Thoracic aorta (tissue), 2 donors: ENCODE results near the gene TREH. TPM values are rescaled to one million over a fixed set of nuclear protein-coding genes. Genes with fewer than 3 reads are reported as not detected.

Experiments
- ATAC-seq: fragments of 150-250 bp; one replicate; pipeline ENCODE4 v1.8.0; 2017; ENCODE audit warnings: low read depth; ENCODE audit not compliant: insufficient number of reproducible peaks, low FRiP score
- DNase-seq: peaks from one replicate; pipeline ENCODE4 v3.0.0-alpha.2; 2020; ENCODE audit warnings: low spot score
- H3K27ac ChIP-seq, 2 donors: fragments of 200-600 bp; sonication (generic); 1 replicate in 1 of 2; 2 replicates in 1 of 2; pipeline ENCODE4 v1.5.1; 2016; ENCODE audit warnings: mild to moderate bottlenecking in 2 of 2, moderate library complexity in 2 of 2
- H3K27me3 ChIP-seq: fragments of 200-600 bp; sonication (generic); replicated peaks from 2 replicates; pipeline ENCODE4 v1.6.0; 2016; ENCODE audit warnings: mild to moderate bottlenecking; ENCODE audit not compliant: insufficient read depth
- H3K36me3 ChIP-seq: fragments of 200-600 bp; sonication (generic); one replicate; pipeline ENCODE4 v1.5.1; 2016
- H3K4me1 ChIP-seq, 2 donors: fragments of 200-600 bp; sonication (generic); 1 replicate in 1 of 2; 2 replicates in 1 of 2; pipeline versions ENCODE4 v1.5.1 to v1.6.0; 2016; ENCODE audit warnings: low read depth in 2 of 2, mild to moderate bottlenecking in 1 of 2; ENCODE audit not compliant: control insufficient read depth in 1 of 2
- H3K4me3 ChIP-seq: fragments of 200-600 bp; sonication (generic); 2 replicates; pipeline ENCODE4 v1.5.1; 2016; ENCODE audit warnings: mild to moderate bottlenecking
- H3K9me3 ChIP-seq: fragments of 200-600 bp; sonication (generic); 2 replicates; pipeline ENCODE4 v1.5.1; 2016
- total RNA-seq, 2 donors: library from RNA; depleted of rRNA; stranded (reverse); fragments of >200 nt; gene quantifications; one replicate each; pipeline versions ENCODE4 v1.1.0 to v1.2.3, GENCODE V29; 2016
- TF ChIP-seq, protein P1 (sequence below): fragments of 200-600 bp; sonication (generic); IDR thresholded peaks from one replicate; pipeline ENCODE4 v1.5.1; 2019; ENCODE audit warnings: antibody characterized with exemption

TREH gene
- total RNA-seq, 2 donors from 2014 or later = not detected

- Histone ChIP-seq H3K4me3 (peak overlapping the region; percentile 75), H3K36me3 (peaks cover 19% of the 10 kb centered on the region), H3K9me3 (no peaks in the 10 kb centered on the region), H3K4me1 (peaks cover 31 to 87% of the 10 kb centered on the region in 2 donors), H3K27me3 (no peaks in the 10 kb centered on the region), H3K27ac (peak overlapping the region; percentile 89 to 98)
- DNase-seq (peak; percentile 79), ATAC-seq (peak; percentile 50)
- TF ChIP-seq, protein P1, sequence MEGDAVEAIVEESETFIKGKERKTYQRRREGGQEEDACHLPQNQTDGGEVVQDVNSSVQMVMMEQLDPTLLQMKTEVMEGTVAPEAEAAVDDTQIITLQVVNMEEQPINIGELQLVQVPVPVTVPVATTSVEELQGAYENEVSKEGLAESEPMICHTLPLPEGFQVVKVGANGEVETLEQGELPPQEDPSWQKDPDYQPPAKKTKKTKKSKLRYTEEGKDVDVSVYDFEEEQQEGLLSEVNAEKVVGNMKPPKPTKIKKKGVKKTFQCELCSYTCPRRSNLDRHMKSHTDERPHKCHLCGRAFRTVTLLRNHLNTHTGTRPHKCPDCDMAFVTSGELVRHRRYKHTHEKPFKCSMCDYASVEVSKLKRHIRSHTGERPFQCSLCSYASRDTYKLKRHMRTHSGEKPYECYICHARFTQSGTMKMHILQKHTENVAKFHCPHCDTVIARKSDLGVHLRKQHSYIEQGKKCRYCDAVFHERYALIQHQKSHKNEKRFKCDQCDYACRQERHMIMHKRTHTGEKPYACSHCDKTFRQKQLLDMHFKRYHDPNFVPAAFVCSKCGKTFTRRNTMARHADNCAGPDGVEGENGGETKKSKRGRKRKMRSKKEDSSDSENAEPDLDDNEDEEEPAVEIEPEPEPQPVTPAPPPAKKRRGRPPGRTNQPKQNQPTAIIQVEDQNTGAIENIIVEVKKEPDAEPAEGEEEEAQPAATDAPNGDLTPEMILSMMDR = no peak
These were observed 58.2 kb downstream of the TREH start for GRCh38 chr11:118621071-118621783.

DNA sequence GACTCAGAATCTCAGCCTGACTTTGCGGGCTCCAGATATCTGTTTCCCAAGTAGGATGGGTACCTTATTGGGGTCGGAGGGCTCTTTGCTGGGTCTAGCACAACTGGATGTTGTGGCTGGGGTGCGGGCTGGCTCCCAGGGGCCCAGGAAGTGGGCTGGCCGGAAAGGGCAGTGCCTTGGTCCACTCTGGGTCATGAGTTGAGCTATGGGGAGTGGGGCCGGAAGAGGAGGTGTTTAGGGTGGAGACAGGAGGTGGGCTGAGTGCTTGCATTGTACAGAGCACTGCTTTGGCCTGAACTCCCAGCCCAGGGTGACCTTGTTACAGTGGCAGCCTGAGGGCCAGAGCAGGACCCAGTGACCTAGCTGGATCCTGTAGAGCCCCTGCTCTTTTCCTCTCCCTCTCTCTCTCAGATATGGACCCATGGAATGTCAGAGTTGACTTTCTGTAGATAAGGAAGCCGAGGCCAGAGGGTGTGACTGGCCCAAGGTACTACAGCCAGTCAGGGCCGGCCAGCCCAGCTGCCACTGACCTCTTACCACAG is 58.9 kb downstream of the TREH start:
- H3K27ac ChIP-seq = peak overlapping the region; percentile 89 to 98
- H3K27me3 ChIP-seq = no peaks in the 10 kb centered on the region
- ATAC-seq (no peak), DNase-seq (no peak)
- H3K4me1 ChIP-seq = peaks cover 31 to 83% of the 10 kb centered on the region in 2 donors
- H3K36me3 ChIP-seq = peaks cover 21% of the 10 kb centered on the region
- H3K4me3 ChIP-seq = peak overlapping the region; percentile 75
- TF ChIP-seq, protein P1 = no peak
- H3K9me3 ChIP-seq = no peaks in the 10 kb centered on the region

- peak overlapping the region; percentile 89 to 98 for H3K27ac ChIP-seq
- no peaks in the 10 kb centered on the region for H3K27me3 ChIP-seq
- H3K4me3 ChIP-seq = peak overlapping the region; percentile 42
- peaks cover 31 to 74% of the 10 kb centered on the region in 2 donors for H3K4me1 ChIP-seq
- ATAC-seq (peak; percentile 63), DNase-seq (peak; percentile 80)
- H3K36me3 ChIP-seq = peaks cover 15% of the 10 kb centered on the region
- TF ChIP-seq, protein P1 = no peak
- H3K9me3 ChIP-seq = no peaks in the 10 kb centered on the region
These were observed 59.8 kb downstream of the TREH start for GRCh38 chr11:118619444-118620197.

DNA sequence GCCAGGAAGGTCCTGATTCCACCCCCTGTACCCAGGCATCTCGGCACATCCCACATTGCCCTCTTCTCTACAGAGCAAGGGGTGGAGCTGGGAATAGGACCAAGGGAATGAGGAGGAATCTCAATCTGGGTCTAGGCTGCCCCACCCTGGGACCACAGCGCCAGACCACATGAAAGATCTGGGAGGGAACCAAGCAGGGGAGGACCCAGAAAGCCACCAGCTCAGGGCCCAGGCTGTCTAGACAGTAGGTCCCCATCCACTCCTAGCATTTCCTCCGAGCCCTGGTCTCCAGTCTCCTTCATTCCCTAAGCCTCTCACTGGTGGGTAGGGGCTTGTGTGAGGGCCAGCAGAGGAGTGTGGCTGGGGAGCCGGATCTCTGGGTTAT is 60.5 kb downstream of the TREH start:
- peaks cover 21% of the 10 kb centered on the region for H3K36me3 ChIP-seq
- no peaks in the 10 kb centered on the region for H3K9me3 ChIP-seq
- H3K4me3 ChIP-seq = peak overlapping the region; percentile 31
- peak overlapping the region; percentile 89 to 98 for H3K27ac ChIP-seq
- TF ChIP-seq, protein P1 = no peak
- no peaks in the 10 kb centered on the region for H3K27me3 ChIP-seq
- no peak for DNase-seq
- ATAC-seq = peak; percentile 24
- peaks cover 31 to 68% of the 10 kb centered on the region in 2 donors for H3K4me1 ChIP-seq
